ENCODE measurements around the gene SPSB1.

Gene SPSB1

GRCh38 chr1:9262096-9262986 is 30.4 kb upstream of the SPSB1 start:
- H3K4me1 ChIP-seq (ENCODE audit: insufficient read depth, low read length): no peaks in the 10 kb centered on the region
- no peaks in the 10 kb centered on the region for H3K36me3 ChIP-seq (ENCODE audit: insufficient read depth, low read depth, low read length)
- no peak overlapping the region for H3K27ac ChIP-seq (ENCODE audit: low read length)
- no peak overlapping the region for H3K4me3 ChIP-seq (ENCODE audit: low read length)
- no peaks in the 10 kb centered on the region for H3K27me3 ChIP-seq (ENCODE audit: insufficient read depth, low read length)
- peaks cover 20% of the 10 kb centered on the region for H3K9me3 ChIP-seq (ENCODE audit: insufficient read depth, low read depth, low read length)
- no peak overlapping the region for H3K9ac ChIP-seq (ENCODE audit: low read depth, low read length)

DNA sequence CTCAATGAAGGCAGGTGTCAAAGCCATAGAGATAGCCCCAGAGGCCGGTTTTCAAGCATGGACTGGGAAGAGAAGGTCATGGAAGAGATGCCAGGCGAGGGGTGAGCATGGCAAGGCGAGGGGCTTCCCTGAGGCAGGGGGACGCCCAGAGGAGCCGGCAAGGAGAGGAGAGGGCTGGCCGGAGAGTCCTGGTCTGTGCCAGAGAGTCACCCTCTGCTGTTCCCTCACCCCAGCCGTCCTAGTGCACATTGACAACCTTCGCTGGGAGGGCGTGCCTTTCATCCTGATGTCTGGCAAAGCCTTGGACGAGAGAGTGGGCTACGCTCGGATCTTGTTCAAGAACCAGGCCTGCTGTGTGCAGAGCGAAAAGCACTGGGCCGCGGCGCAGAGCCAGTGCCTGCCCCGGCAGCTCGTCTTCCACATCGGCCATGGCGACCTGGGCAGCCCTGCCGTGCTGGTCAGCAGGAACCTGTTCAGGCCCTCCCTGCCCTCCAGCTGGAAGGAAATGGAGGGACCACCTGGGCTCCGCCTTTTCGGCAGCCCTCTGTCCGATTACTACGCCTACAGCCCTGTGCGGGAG is 29.3 kb upstream of the SPSB1 start:
- H3K9ac ChIP-seq (ENCODE audit: low read depth, low read length): no peak overlapping the region
- no peaks in the 10 kb centered on the region for H3K4me1 ChIP-seq (ENCODE audit: insufficient read depth, low read length)
- H3K36me3 ChIP-seq (ENCODE audit: insufficient read depth, low read depth, low read length): no peaks in the 10 kb centered on the region

GRCh38 chr1:9263984-9264872 is 28.5 kb upstream of the SPSB1 start:
- Histone ChIP-seq H3K4me3 (ENCODE audit: low read length) (no peak overlapping the region), H3K27ac (ENCODE audit: low read length) (no peak overlapping the region), H3K9me3 (ENCODE audit: insufficient read depth, low read depth, low read length) (peaks cover 11% of the 10 kb centered on the region), H3K27me3 (ENCODE audit: insufficient read depth, low read length) (no peaks in the 10 kb centered on the region), H3K36me3 (ENCODE audit: insufficient read depth, low read depth, low read length) (no peaks in the 10 kb centered on the region), H3K9ac (ENCODE audit: low read depth, low read length) (no peak overlapping the region), H3K4me1 (ENCODE audit: insufficient read depth, low read length) (no peaks in the 10 kb centered on the region)

More for the DNA sequence above, 29.3 kb upstream of the SPSB1 start:
- H3K4me3 ChIP-seq (ENCODE audit: low read length): no peak overlapping the region
- no peak overlapping the region for H3K27ac ChIP-seq (ENCODE audit: low read length)
- H3K9me3 ChIP-seq (ENCODE audit: insufficient read depth, low read depth, low read length): peaks cover 16% of the 10 kb centered on the region
- H3K27me3 ChIP-seq (ENCODE audit: insufficient read depth, low read length): no peaks in the 10 kb centered on the region

- no peaks in the 10 kb centered on the region for H3K4me1 ChIP-seq (ENCODE audit: insufficient read depth, low read length)
- H3K9me3 ChIP-seq (ENCODE audit: insufficient read depth, low read depth, low read length): peaks cover 3% of the 10 kb centered on the region
- no peak overlapping the region for H3K27ac ChIP-seq (ENCODE audit: low read length)
- H3K4me3 ChIP-seq (ENCODE audit: low read length): no peak overlapping the region
- no peaks in the 10 kb centered on the region for H3K36me3 ChIP-seq (ENCODE audit: insufficient read depth, low read depth, low read length)
- H3K27me3 ChIP-seq (ENCODE audit: insufficient read depth, low read length): no peaks in the 10 kb centered on the region
- no peak overlapping the region for H3K9ac ChIP-seq (ENCODE audit: low read depth, low read length)
Observed at GRCh38 chr1:9265037-9265436, 27.7 kb upstream of the SPSB1 start.

DNA sequence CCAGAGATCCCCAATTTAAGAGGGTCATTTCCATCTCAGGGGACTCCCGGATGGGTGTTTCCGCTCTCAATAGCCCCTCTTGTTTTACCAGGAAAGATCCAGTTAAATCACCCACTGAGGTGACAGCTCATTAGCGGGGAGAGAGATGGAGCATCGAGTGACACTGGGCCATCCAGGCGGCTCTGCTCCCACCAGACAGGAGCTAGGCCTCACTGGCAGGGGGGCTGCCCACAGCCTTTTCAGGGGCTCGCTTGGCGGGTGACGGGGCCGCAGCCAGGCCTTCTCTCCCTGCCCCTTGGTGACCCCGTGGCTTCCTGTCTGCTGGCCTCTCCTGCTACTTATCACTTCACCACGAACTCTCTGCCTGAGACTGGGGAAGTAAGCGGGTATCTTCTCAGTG is 26.7 kb upstream of the SPSB1 start:
- H3K4me1 ChIP-seq (ENCODE audit: insufficient read depth, low read length): no peaks in the 10 kb centered on the region
- no peak overlapping the region for H3K9ac ChIP-seq (ENCODE audit: low read depth, low read length)
- no peaks in the 10 kb centered on the region for H3K9me3 ChIP-seq (ENCODE audit: insufficient read depth, low read depth, low read length)
- H3K27me3 ChIP-seq (ENCODE audit: insufficient read depth, low read length): no peaks in the 10 kb centered on the region
- H3K36me3 ChIP-seq (ENCODE audit: insufficient read depth, low read depth, low read length): no peaks in the 10 kb centered on the region
- no peak overlapping the region for H3K27ac ChIP-seq (ENCODE audit: low read length)
- no peak overlapping the region for H3K4me3 ChIP-seq (ENCODE audit: low read length)

GRCh38 chr1:9267352-9267686 is 25.4 kb upstream of the SPSB1 start:
- Histone ChIP-seq H3K4me1 (ENCODE audit: insufficient read depth, low read length) (no peaks in the 10 kb centered on the region), H3K27me3 (ENCODE audit: insufficient read depth, low read length) (no peaks in the 10 kb centered on the region), H3K9ac (ENCODE audit: low read depth, low read length) (no peak overlapping the region), H3K9me3 (ENCODE audit: insufficient read depth, low read depth, low read length) (no peaks in the 10 kb centered on the region), H3K36me3 (ENCODE audit: insufficient read depth, low read depth, low read length) (no peaks in the 10 kb centered on the region), H3K27ac (ENCODE audit: low read length) (no peak overlapping the region), H3K4me3 (ENCODE audit: low read length) (no peak overlapping the region)

- no peaks in the 10 kb centered on the region for H3K36me3 ChIP-seq (ENCODE audit: insufficient read depth, low read depth, low read length)
- no peaks in the 10 kb centered on the region for H3K27me3 ChIP-seq (ENCODE audit: insufficient read depth, low read length)
- no peak overlapping the region for H3K4me3 ChIP-seq (ENCODE audit: low read length)
- H3K9ac ChIP-seq (ENCODE audit: low read depth, low read length): no peak overlapping the region
- H3K9me3 ChIP-seq (ENCODE audit: insufficient read depth, low read depth, low read length): no peaks in the 10 kb centered on the region
- no peaks in the 10 kb centered on the region for H3K4me1 ChIP-seq (ENCODE audit: insufficient read depth, low read length)
- H3K27ac ChIP-seq (ENCODE audit: low read length): no peak overlapping the region
Observed at GRCh38 chr1:9267827-9268581, 24.7 kb upstream of the SPSB1 start.

DNA sequence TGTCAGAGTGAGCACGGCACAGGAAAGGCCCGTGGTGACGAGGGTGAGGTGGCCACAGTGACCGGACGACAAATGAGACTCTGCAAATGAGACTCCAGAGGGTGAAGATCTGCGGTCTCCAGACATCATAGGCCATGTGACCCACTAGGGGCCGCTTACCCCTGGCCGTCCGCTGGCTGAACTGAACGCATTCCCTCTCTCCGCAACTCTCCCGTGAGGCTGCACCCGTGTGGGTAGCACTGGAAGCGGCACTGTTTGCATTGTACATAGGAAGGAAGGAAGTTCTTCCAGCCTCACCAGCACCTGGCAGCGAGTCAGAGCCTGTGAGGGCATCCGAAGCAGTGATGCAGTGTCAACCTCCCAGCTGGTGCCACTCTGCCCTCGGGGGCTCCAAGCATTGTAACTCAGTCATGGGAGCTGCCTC is 23.6 kb upstream of the SPSB1 start:
- Histone ChIP-seq H3K9me3 (ENCODE audit: insufficient read depth, low read depth, low read length) (no peaks in the 10 kb centered on the region), H3K9ac (ENCODE audit: low read depth, low read length) (no peak overlapping the region), H3K36me3 (ENCODE audit: insufficient read depth, low read depth, low read length) (no peaks in the 10 kb centered on the region), H3K4me3 (ENCODE audit: low read length) (no peak overlapping the region), H3K27ac (ENCODE audit: low read length) (no peak overlapping the region), H3K27me3 (ENCODE audit: insufficient read depth, low read length) (no peaks in the 10 kb centered on the region), H3K4me1 (ENCODE audit: insufficient read depth, low read length) (no peaks in the 10 kb centered on the region)

DNA sequence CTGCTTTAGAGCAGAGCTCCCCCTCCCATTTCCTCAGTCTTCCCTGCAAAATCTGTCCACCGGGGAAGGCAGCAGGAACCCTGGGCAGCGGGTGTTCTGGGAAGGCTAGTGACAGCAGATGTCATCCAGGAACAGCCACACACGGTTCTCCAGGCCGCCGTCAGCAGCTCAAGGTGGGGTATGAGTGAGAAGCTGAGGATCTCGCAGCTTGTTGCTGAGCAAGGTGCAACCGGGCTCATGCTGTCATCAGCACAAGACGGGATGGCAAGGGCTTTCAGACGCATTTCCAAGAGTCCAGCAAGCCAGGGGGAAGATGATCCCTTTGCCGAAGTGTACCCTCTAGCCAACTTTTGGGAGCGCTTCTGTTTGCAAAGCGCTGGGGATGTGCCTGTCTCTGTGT is 23.0 kb upstream of the SPSB1 start:
- H3K4me3 ChIP-seq (ENCODE audit: low read length): no peak overlapping the region
- H3K36me3 ChIP-seq (ENCODE audit: insufficient read depth, low read depth, low read length): no peaks in the 10 kb centered on the region
- H3K27ac ChIP-seq (ENCODE audit: low read length): no peak overlapping the region
- H3K9ac ChIP-seq (ENCODE audit: low read depth, low read length): no peak overlapping the region
- H3K4me1 ChIP-seq (ENCODE audit: insufficient read depth, low read length): no peaks in the 10 kb centered on the region
- H3K27me3 ChIP-seq (ENCODE audit: insufficient read depth, low read length): no peaks in the 10 kb centered on the region
- no peaks in the 10 kb centered on the region for H3K9me3 ChIP-seq (ENCODE audit: insufficient read depth, low read depth, low read length)

- Histone ChIP-seq H3K9ac (ENCODE audit: low read depth, low read length) (no peak overlapping the region), H3K9me3 (ENCODE audit: insufficient read depth, low read depth, low read length) (no peaks in the 10 kb centered on the region), H3K36me3 (ENCODE audit: insufficient read depth, low read depth, low read length) (no peaks in the 10 kb centered on the region), H3K4me1 (ENCODE audit: insufficient read depth, low read length) (no peaks in the 10 kb centered on the region), H3K27ac (ENCODE audit: low read length) (no peak overlapping the region), H3K4me3 (ENCODE audit: low read length) (no peak overlapping the region), H3K27me3 (ENCODE audit: insufficient read depth, low read length) (no peaks in the 10 kb centered on the region)
Observed at GRCh38 chr1:9270290-9270883, 22.3 kb upstream of the SPSB1 start.

DNA sequence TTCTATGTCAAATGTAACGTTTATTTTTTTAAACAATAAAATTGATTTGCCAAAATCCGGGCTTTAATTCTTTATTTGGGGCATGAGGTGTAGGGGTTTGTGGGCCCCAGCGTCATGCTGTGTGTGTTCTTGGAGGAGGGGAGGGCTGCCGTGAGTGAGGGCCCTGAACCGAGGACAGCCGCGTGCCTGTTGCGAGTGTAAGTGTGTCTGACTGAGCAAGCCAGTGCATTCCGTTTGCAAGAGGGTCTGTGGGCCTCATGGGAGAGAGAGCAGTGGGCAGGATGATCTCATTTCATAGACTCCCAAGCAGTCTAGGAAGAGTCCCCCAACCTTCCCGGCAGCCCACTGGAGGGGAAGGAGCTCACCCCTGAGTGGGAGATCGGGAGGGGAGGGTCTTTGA is 21.4 kb upstream of the SPSB1 start:
- Histone ChIP-seq H3K27me3 (ENCODE audit: insufficient read depth, low read length) (no peaks in the 10 kb centered on the region), H3K36me3 (ENCODE audit: insufficient read depth, low read depth, low read length) (no peaks in the 10 kb centered on the region), H3K9ac (ENCODE audit: low read depth, low read length) (no peak overlapping the region), H3K9me3 (ENCODE audit: insufficient read depth, low read depth, low read length) (no peaks in the 10 kb centered on the region), H3K4me1 (ENCODE audit: insufficient read depth, low read length) (no peaks in the 10 kb centered on the region), H3K4me3 (ENCODE audit: low read length) (no peak overlapping the region), H3K27ac (ENCODE audit: low read length) (no peak overlapping the region)
